Activated T-cell treated with anti-CD3 and anti-CD28 coated beads, Interleukin-2, amount 50 U/mL, for 24 hours (primary cell): ENCODE data around the gene PAPSS2.
A peak's percentile ranks its signal among the peaks of the same experiment; 100 is the strongest.

Source experiments
- DNase-seq: peaks from one replicate; pipeline ENCODE4 v3.0.0-alpha.2; 2020
- H3K27ac Mint-ChIP-seq: 2 replicates; pipeline ENCODE4 v1.8.0; 2020; ENCODE audit warnings: mild to moderate bottlenecking, mixed read lengths
- H3K27me3 Mint-ChIP-seq: 2 replicates; pipeline ENCODE4 v1.8.0; 2020; ENCODE audit warnings: mixed read lengths
- H3K36me3 Mint-ChIP-seq: 2 replicates; pipeline ENCODE4 v1.8.0; 2020; ENCODE audit warnings: low read depth, mixed read lengths
- H3K4me1 Mint-ChIP-seq: 2 replicates; pipeline ENCODE4 v1.8.0; 2020; ENCODE audit warnings: low read depth, mixed read lengths
- H3K4me3 Mint-ChIP-seq: 2 replicates; pipeline ENCODE4 v1.8.0; 2020; ENCODE audit warnings: mild to moderate bottlenecking, moderate library complexity, mixed read lengths
- H3K9me3 Mint-ChIP-seq: 2 replicates; pipeline ENCODE4 v1.8.0; 2020; ENCODE audit warnings: mixed read lengths

Gene PAPSS2

GRCh38 chr10:87652261-87652660 is 7.4 kb upstream of the PAPSS2 start:
- H3K27me3 Mint-ChIP-seq, result peaks cover 35% of the 10 kb centered on the region
- peaks cover 6% of the 10 kb centered on the region for H3K9me3 Mint-ChIP-seq

DNA sequence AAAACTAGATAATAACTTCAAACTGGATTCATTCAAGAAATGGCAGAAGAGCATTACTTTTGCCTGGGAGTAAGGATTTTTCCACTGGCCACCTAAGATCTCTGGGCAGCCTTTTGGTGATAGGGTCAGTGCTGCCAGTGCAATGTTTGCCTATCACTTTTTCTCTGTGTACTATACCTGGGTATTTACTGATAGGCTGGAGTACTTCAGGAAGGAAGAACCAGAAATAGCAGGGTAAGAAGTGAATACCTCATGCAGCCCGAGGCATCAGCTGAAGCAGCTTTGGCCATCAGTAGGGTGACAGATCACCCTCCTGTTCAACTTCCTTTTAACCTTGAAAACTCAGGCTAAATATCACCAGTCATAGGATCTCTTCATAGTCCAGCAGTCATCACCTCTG is 5.5 kb upstream of the PAPSS2 start:
- Mint-ChIP-seq H3K27ac (no peak overlapping the region), H3K4me1 (peaks cover 8% of the 10 kb centered on the region), H3K9me3 (peaks cover under 1% of the 10 kb centered on the region), H3K27me3 (peaks cover 52% of the 10 kb centered on the region), H3K4me3 (no peak overlapping the region), H3K36me3 (no peaks in the 10 kb centered on the region)
- DNase-seq, result no peak

More at GRCh38 chr10:87652261-87652660, 7.4 kb upstream of the PAPSS2 start:
- Mint-ChIP-seq H3K4me3 (no peak overlapping the region), H3K4me1 (peaks cover 18% of the 10 kb centered on the region), H3K27ac (no peak overlapping the region), H3K36me3 (no peaks in the 10 kb centered on the region)
- DNase-seq, result no peak

- H3K27me3 Mint-ChIP-seq, result peaks cover 69% of the 10 kb centered on the region
- H3K4me3 Mint-ChIP-seq, result no peak overlapping the region
- H3K9me3 Mint-ChIP-seq, result no peaks in the 10 kb centered on the region
Observed at GRCh38 chr10:87656431-87657072, 3.1 kb upstream of the PAPSS2 start.

DNA sequence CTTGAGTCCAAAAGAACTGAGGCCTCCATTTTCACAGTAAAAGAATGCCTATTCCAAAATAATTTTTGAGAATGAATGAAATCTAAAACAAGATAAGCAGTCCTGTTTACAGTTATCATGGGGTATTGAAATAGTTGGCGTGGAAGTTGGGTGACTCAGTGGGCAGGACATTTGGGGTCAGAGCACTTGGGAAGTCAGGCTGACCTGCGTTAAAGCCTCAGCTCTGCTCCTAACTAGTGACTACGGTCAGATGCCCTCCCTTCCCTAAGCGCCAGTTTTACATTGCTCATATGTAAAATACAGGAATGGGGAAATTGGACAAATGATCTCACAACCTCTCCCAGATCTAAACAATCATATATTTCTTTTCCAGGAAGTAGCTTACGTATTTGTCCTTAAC is 2.3 kb upstream of the PAPSS2 start:
- no peak for DNase-seq
- H3K27me3 Mint-ChIP-seq, result peaks cover 72% of the 10 kb centered on the region
- no peaks in the 10 kb centered on the region for H3K36me3 Mint-ChIP-seq
- no peak overlapping the region for H3K4me3 Mint-ChIP-seq
- H3K4me1 Mint-ChIP-seq, result peaks cover 14% of the 10 kb centered on the region
- no peak overlapping the region for H3K27ac Mint-ChIP-seq
- no peaks in the 10 kb centered on the region for H3K9me3 Mint-ChIP-seq

More at GRCh38 chr10:87656431-87657072, 3.1 kb upstream of the PAPSS2 start:
- H3K27ac Mint-ChIP-seq, result no peak overlapping the region
- no peaks in the 10 kb centered on the region for H3K36me3 Mint-ChIP-seq
- no peak for DNase-seq
- H3K4me1 Mint-ChIP-seq, result peaks cover 14% of the 10 kb centered on the region

- no peaks in the 10 kb centered on the region for H3K9me3 Mint-ChIP-seq
- no peak overlapping the region for H3K4me3 Mint-ChIP-seq
- H3K27ac Mint-ChIP-seq, result no peak overlapping the region
- no peaks in the 10 kb centered on the region for H3K36me3 Mint-ChIP-seq
- peaks cover 77% of the 10 kb centered on the region for H3K27me3 Mint-ChIP-seq
- peaks cover 14% of the 10 kb centered on the region for H3K4me1 Mint-ChIP-seq
- DNase-seq, result no peak
Observed at GRCh38 chr10:87658321-87658795, 1.3 kb upstream of the PAPSS2 start.

DNA sequence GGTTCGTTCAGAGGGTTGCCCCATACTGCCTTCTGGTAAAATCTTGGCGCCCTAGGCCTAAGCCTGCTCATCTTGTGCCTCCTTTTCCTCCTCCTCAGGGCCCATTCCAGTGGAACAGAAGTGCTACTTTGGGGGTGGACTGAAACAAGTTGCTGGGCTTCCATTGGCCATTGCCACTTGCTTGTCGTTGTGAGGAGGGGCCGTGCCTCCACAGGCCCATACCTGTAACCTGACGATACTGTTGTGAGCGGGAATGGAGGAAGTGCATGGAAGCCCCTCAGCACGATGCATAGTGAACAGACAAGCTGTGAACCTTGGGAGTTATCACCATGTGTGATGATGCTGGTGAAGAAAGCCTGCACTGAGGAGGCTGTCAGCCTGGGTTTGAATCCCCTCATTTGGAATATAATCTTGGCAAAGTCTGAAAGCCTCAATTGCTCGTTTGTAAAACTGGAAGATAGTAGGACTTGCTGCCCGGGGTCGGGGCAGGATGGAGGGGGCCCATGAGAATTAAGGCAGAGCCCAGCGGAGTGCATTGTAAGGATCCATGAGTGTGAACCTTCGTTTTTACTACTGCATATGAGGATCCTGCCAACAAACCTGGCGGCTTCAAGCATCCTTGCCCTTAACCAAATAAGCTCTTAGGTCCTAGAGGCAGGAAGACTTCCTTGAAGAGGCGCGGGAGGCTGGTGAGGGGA is 671 bp upstream of the PAPSS2 start:
- Mint-ChIP-seq H3K27me3 (peaks cover 83% of the 10 kb centered on the region), H3K4me3 (peak overlapping the region; percentile 73), H3K4me1 (peaks cover 14% of the 10 kb centered on the region), H3K9me3 (no peaks in the 10 kb centered on the region), H3K36me3 (no peaks in the 10 kb centered on the region), H3K27ac (no peak overlapping the region)
- DNase-seq, result peak; percentile 31

DNA sequence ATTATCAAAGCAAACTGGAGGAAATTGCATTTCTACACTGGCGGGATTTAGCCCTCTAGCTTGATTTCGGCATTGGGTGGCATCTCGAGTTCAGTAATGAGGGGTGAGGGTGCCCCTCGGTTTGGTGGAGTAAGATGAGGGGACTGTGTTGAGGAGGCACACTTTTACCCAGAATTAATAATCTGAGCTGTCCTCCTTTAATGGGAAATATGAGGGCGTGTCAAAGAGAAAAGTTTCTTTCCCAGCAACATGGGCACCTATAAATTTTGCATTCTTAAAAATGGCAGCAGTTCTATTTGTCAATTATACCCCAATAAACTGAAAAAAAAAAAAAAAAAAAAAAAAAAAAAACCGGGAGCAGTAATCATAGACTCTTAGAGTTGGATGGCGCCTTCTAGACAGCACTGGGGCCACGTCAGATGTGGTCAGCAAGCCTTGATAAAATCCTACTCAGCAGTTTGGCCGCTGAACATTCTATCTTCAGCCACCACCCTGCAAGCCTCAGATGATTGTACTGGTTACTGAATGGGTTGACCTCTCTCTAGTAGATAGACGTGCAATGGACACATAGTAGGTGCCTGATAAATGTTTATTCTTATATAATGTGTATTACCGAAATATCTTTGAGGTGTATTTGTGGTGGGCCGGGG is 931 bp downstream of the PAPSS2 start:
- H3K4me3 Mint-ChIP-seq, result peak overlapping the region; percentile 77
- H3K27me3 Mint-ChIP-seq, result peaks cover 82% of the 10 kb centered on the region
- no peak overlapping the region for H3K27ac Mint-ChIP-seq
- no peaks in the 10 kb centered on the region for H3K9me3 Mint-ChIP-seq
- no peak for DNase-seq
- H3K4me1 Mint-ChIP-seq, result peaks cover 14% of the 10 kb centered on the region
- no peaks in the 10 kb centered on the region for H3K36me3 Mint-ChIP-seq

GRCh38 chr10:87661861-87662785 is 2.4 kb downstream of the PAPSS2 start:
- Mint-ChIP-seq H3K27ac (no peak overlapping the region), H3K4me3 (no peak overlapping the region), H3K4me1 (peaks cover 9% of the 10 kb centered on the region), H3K36me3 (no peaks in the 10 kb centered on the region), H3K9me3 (no peaks in the 10 kb centered on the region), H3K27me3 (peaks cover 69% of the 10 kb centered on the region)
- no peak for DNase-seq

GRCh38 chr10:87664276-87664701 is 4.6 kb downstream of the PAPSS2 start:
- Mint-ChIP-seq H3K9me3 (no peaks in the 10 kb centered on the region), H3K27me3 (peaks cover 56% of the 10 kb centered on the region), H3K4me1 (peaks cover 6% of the 10 kb centered on the region), H3K4me3 (no peak overlapping the region), H3K27ac (no peak overlapping the region), H3K36me3 (no peaks in the 10 kb centered on the region)
- DNase-seq, result no peak

DNA sequence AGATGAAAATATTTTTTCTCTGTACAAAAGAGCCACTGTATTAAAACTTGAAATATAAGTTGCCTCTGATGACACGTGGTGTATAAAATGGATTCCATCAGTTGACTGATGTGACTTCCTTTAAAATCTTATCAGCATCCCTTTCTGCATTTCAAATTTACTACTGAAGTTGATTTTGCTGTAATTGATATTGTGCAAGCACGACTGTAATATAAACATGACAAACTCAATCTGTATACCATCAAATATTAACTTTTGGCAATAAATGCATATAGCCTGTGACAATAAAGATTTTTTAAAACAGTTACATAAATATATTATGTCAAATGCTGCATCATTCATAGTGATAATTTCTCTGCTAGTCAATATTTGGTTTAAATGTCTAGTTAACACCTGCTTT is 7.8 kb downstream of the PAPSS2 start:
- Mint-ChIP-seq H3K27me3 (peaks cover 41% of the 10 kb centered on the region), H3K4me3 (no peak overlapping the region), H3K36me3 (no peaks in the 10 kb centered on the region), H3K4me1 (peaks cover 12% of the 10 kb centered on the region), H3K27ac (no peak overlapping the region), H3K9me3 (no peaks in the 10 kb centered on the region)
- no peak for DNase-seq

GRCh38 chr10:87668324-87669074 is 8.8 kb downstream of the PAPSS2 start:
- no peak overlapping the region for H3K4me3 Mint-ChIP-seq
- H3K4me1 Mint-ChIP-seq, result peaks cover 14% of the 10 kb centered on the region
- H3K27me3 Mint-ChIP-seq, result peaks cover 33% of the 10 kb centered on the region
- no peaks in the 10 kb centered on the region for H3K9me3 Mint-ChIP-seq
- no peaks in the 10 kb centered on the region for H3K36me3 Mint-ChIP-seq
- DNase-seq, result no peak
- no peak overlapping the region for H3K27ac Mint-ChIP-seq

- no peak overlapping the region for H3K27ac Mint-ChIP-seq
- H3K4me3 Mint-ChIP-seq, result no peak overlapping the region
- H3K9me3 Mint-ChIP-seq, result no peaks in the 10 kb centered on the region
- DNase-seq, result no peak
- H3K27me3 Mint-ChIP-seq, result peaks cover 25% of the 10 kb centered on the region
- H3K36me3 Mint-ChIP-seq, result no peaks in the 10 kb centered on the region
- H3K4me1 Mint-ChIP-seq, result peaks cover 14% of the 10 kb centered on the region
Observed at GRCh38 chr10:87669752-87670151, 10.1 kb downstream of the PAPSS2 start.

DNA sequence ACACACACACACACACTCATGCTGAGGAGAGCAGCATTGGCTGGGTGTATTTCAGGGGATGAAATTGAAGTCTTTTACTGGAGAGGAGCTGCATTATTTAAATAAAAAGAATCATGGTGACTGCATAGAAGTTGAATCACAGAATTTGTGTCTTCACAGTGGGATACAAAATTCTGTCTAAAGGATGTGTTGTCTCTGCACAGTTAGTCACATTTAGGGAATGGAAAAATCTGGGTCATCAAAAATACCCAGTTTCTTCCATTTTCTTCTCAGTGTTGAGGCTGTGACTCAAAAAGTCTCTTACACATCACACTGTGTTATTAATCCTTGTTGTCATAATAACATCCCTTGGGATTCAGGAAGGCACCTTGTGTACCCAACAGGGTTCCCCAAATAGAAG is 10.9 kb downstream of the PAPSS2 start:
- Mint-ChIP-seq H3K27me3 (peaks cover 20% of the 10 kb centered on the region), H3K9me3 (no peaks in the 10 kb centered on the region), H3K36me3 (no peaks in the 10 kb centered on the region), H3K4me1 (peaks cover 14% of the 10 kb centered on the region), H3K27ac (peak overlapping the region; percentile 31), H3K4me3 (no peak overlapping the region)
- no peak for DNase-seq
